ENCODE data around the gene PLEKHA6.

The PLEKHA6 gene

GRCh38 chr1:204230211-204230610, 129.5 kb downstream of the PLEKHA6 start:
- FAIRE-seq, result no peak

- FAIRE-seq, result no peak
Measured at GRCh38 chr1:204228896-204229295, 130.8 kb downstream of the PLEKHA6 start.

- no peak for FAIRE-seq
Measured at GRCh38 chr1:204227996-204228785, 131.5 kb downstream of the PLEKHA6 start.

- FAIRE-seq, result no peak
Measured at GRCh38 chr1:204227351-204227750, 132.4 kb downstream of the PLEKHA6 start.

GRCh38 chr1:204225841-204226735, 133.6 kb downstream of the PLEKHA6 start:
- no peak for FAIRE-seq

GRCh38 chr1:204224655-204225054, 135.1 kb downstream of the PLEKHA6 start:
- no peak for FAIRE-seq

GRCh38 chr1:204223129-204223860, 136.4 kb downstream of the PLEKHA6 start:
- no peak for FAIRE-seq

GRCh38 chr1:204222764-204223055, 137.0 kb downstream of the PLEKHA6 start:
- no peak for FAIRE-seq

GRCh38 chr1:204222006-204222763, 137.5 kb downstream of the PLEKHA6 start:
- no peak for FAIRE-seq

- no peak for FAIRE-seq
Measured at GRCh38 chr1:204221271-204221670, 138.5 kb downstream of the PLEKHA6 start.

- FAIRE-seq, result no peak
Measured at GRCh38 chr1:204219971-204220616, 139.6 kb downstream of the PLEKHA6 start.

GRCh38 chr1:204218552-204218951, 141.2 kb downstream of the PLEKHA6 start:
- no peak for FAIRE-seq

GRCh38 chr1:204217648-204218000, 142.1 kb downstream of the PLEKHA6 start:
- no peak for FAIRE-seq

GRCh38 chr1:204216880-204217647, 142.7 kb downstream of the PLEKHA6 start:
- no peak for FAIRE-seq

GRCh38 chr1:204216236-204216635, 143.5 kb downstream of the PLEKHA6 start:
- no peak for FAIRE-seq

- FAIRE-seq, result no peak
Measured at GRCh38 chr1:204213668-204214662, 145.8 kb downstream of the PLEKHA6 start, which contains the start of gene GOLT1A. GOLT1A (minus strand) TSS chr1:204213988; CDS start chr1:204213906, 82 bp downstream.

GRCh38 chr1:204212715-204213114, 147.0 kb downstream of the PLEKHA6 start:
- FAIRE-seq, result no peak

- no peak for FAIRE-seq
Measured at GRCh38 chr1:204211046-204211445, 148.7 kb downstream of the PLEKHA6 start.

GRCh38 chr1:204207136-204207616, 152.6 kb downstream of the PLEKHA6 start:
- no peak for FAIRE-seq

GRCh38 chr1:204206121-204206520, 153.6 kb downstream of the PLEKHA6 start:
- FAIRE-seq, result no peak
